Natural killer cell (primary cell): ENCODE results near the gene LPA. TPM values are rescaled to one million over a fixed set of nuclear protein-coding genes. Genes with fewer than 3 reads are reported as not detected.
A peak's percentile ranks its signal among the peaks of the same experiment; 100 is the strongest.

ENCODE experiments used
- ATAC-seq, 3 donors: fragments of 150-1000 bp in 2 of 3; fragments of 200-7000 bp in 1 of 3; cut with Tn5 transposase; 1 replicate in 1 of 3; 2 replicates in 2 of 3; pipeline ENCODE4 v1.10.0; 2021; ENCODE audit warnings: mild to moderate bottlenecking in 2 of 3, moderate library complexity in 2 of 3
- DNase-seq, 2 donors: peaks; one replicate each; pipeline versions ENCODE4 v3.0.0 to v3.0.0-alpha.2; 2013 to 2021; ENCODE audit warnings: mixed read lengths in 1 of 2
- H3K27ac ChIP-seq: one replicate; pipeline ENCODE4 v1.5.1; 2013; ENCODE audit warnings: mild to moderate bottlenecking, low read length
- H3K27me3 ChIP-seq: one replicate; pipeline ENCODE4 v1.6.1; 2013; ENCODE audit warnings: low read length; ENCODE audit not compliant: control insufficient read depth, insufficient read depth
- H3K36me3 ChIP-seq: one replicate; pipeline ENCODE4 v1.6.1; 2013; ENCODE audit warnings: low read length; ENCODE audit not compliant: control insufficient read depth, insufficient read depth
- H3K4me1 ChIP-seq: one replicate; pipeline ENCODE4 v1.6.1; 2013; ENCODE audit warnings: low read length; ENCODE audit not compliant: control insufficient read depth, insufficient read depth
- H3K4me3 ChIP-seq: one replicate; pipeline ENCODE4 v1.5.1; 2013; ENCODE audit warnings: low read length
- H3K9me3 ChIP-seq: one replicate; pipeline ENCODE4 v1.6.1; 2013; ENCODE audit warnings: low read length; ENCODE audit not compliant: control insufficient read depth, insufficient read depth
- H3K27ac Mint-ChIP-seq, 2 donors: one replicate each; pipeline ENCODE4 v1.8.0; 2022; ENCODE audit warnings: mild to moderate bottlenecking in 2 of 2, mixed read lengths in 2 of 2, moderate library complexity in 1 of 2
- H3K27me3 Mint-ChIP-seq, 2 donors: one replicate each; pipeline ENCODE4 v1.8.0; 2022; ENCODE audit warnings: low read depth in 2 of 2, mixed read lengths in 2 of 2
- H3K36me3 Mint-ChIP-seq: one replicate; pipeline ENCODE4 v1.8.0; 2022; ENCODE audit warnings: mixed read lengths
- H3K4me1 Mint-ChIP-seq, 2 donors: one replicate each; pipeline ENCODE4 v1.8.0; 2022; ENCODE audit warnings: mixed read lengths in 2 of 2
- H3K4me3 Mint-ChIP-seq: one replicate; pipeline ENCODE4 v1.8.0; 2022; ENCODE audit warnings: mild to moderate bottlenecking, moderate library complexity, mixed read lengths
- H3K9me3 Mint-ChIP-seq, 2 donors: one replicate each; pipeline ENCODE4 v1.8.0; 2022; ENCODE audit warnings: mixed read lengths in 2 of 2
- WGBS: methylation state at CpG from one replicate; pipeline ENCODE4 v1.1.7; 2013; ENCODE audit warnings: missing lambda C conversion rate; ENCODE audit not compliant: insufficient coverage; 5-methylcytosine and 5-hydroxymethylcytosine counted together
- intact Hi-C: fragments of 100-400 bp; cut with micrococcal nuclease; formaldehyde crosslinking; loops from one replicate; pipeline ENCODE4 v1.14.2; 2022
- total RNA-seq, 4 donors: library from RNA; stranded (reverse); fragments of 120-200 nt in 1 of 4; gene quantifications; one replicate each; pipeline versions ENCODE4 v1.2.3 to v1.2.4, GENCODE V29; 2013 to 2022
- TF ChIP-seq, protein P1 (sequence below): fragments of 200-600 bp; IDR thresholded peaks from one replicate; pipeline ENCODE4 v1.8.0; 2022; ENCODE audit warnings: antibody characterized with exemption

Gene LPA
- total RNA-seq, 3 donors from 2014 or later (not counting 1 experiment from before 2014, with no cell fraction given): not detected

- TF ChIP-seq, protein P1, sequence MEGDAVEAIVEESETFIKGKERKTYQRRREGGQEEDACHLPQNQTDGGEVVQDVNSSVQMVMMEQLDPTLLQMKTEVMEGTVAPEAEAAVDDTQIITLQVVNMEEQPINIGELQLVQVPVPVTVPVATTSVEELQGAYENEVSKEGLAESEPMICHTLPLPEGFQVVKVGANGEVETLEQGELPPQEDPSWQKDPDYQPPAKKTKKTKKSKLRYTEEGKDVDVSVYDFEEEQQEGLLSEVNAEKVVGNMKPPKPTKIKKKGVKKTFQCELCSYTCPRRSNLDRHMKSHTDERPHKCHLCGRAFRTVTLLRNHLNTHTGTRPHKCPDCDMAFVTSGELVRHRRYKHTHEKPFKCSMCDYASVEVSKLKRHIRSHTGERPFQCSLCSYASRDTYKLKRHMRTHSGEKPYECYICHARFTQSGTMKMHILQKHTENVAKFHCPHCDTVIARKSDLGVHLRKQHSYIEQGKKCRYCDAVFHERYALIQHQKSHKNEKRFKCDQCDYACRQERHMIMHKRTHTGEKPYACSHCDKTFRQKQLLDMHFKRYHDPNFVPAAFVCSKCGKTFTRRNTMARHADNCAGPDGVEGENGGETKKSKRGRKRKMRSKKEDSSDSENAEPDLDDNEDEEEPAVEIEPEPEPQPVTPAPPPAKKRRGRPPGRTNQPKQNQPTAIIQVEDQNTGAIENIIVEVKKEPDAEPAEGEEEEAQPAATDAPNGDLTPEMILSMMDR: no peak
- Mint-ChIP-seq H3K9me3 (no peaks in the 10 kb centered on the region), H3K27me3 (peaks cover 26 to 45% of the 10 kb centered on the region in 2 donors), H3K4me3 (no peak overlapping the region), H3K36me3 (no peaks in the 10 kb centered on the region), H3K4me1 (no peaks in the 10 kb centered on the region), H3K27ac (no peak overlapping the region)
- ATAC-seq (no peak), DNase-seq (no peak)
- intact Hi-C loops: no loop called here
- H3K36me3 ChIP-seq: no peaks in the 10 kb centered on the region
- H3K4me1 ChIP-seq: no peaks in the 10 kb centered on the region
- no peak overlapping the region for H3K27ac ChIP-seq
- H3K27me3 ChIP-seq: no peaks in the 10 kb centered on the region
- no peak overlapping the region for H3K4me3 ChIP-seq
- H3K9me3 ChIP-seq: no peaks in the 10 kb centered on the region
- 82% methylated on average over 6 of the region's 6 CpGs for WGBS
Measured at GRCh38 chr6:160544802-160545201, 119.3 kb downstream of the LPA start.

DNA sequence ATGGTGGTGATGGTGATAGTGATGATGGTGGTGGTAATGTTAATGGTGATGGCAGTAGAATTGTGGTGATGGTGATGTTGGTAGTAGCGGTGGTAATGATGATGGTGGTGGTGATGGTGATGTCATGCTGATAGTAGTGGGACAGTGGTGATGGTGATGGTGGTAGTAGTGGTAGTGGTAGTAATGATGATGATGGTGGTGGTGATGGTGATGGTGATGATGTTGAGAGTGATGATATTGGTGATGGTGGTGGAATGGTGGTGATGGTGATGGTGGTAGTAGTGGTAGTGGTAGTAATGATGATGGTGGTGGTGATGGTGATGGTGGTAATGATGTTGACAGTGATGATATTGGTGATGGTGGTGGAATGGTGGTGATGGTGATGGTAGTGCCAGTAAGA is 128.8 kb downstream of the LPA start:
- ATAC-seq (peak in 2 of 3 donors; percentile 11 to 40), DNase-seq (peak in 1 of 2 donors; percentile 15)
- H3K27me3 Mint-ChIP-seq: peaks cover 0 to 3% of the 10 kb centered on the region in 2 donors
- H3K36me3 ChIP-seq: no peaks in the 10 kb centered on the region
- no peak overlapping the region for H3K4me3 Mint-ChIP-seq
- TF ChIP-seq, protein P1: no peak
- peaks cover 9% of the 10 kb centered on the region for H3K4me1 ChIP-seq
- no peaks in the 10 kb centered on the region for H3K4me1 Mint-ChIP-seq
- H3K9me3 Mint-ChIP-seq: no peaks in the 10 kb centered on the region
- no peaks in the 10 kb centered on the region for H3K27me3 ChIP-seq
- no peak overlapping the region for H3K27ac Mint-ChIP-seq
- H3K9me3 ChIP-seq: no peaks in the 10 kb centered on the region
- H3K27ac ChIP-seq: no peak overlapping the region
- no peaks in the 10 kb centered on the region for H3K36me3 Mint-ChIP-seq
- intact Hi-C loops: loop anchor here (1.0 to 2.0 kb wide), 2 partner anchors 79 to 672 kb away; no protein-coding TSS in a partner anchor
- no peak overlapping the region for H3K4me3 ChIP-seq
- 76% methylated on average over 1 of the region's 1 CpG for WGBS

- H3K9me3 ChIP-seq: no peaks in the 10 kb centered on the region
- H3K27me3 Mint-ChIP-seq: peaks cover 3 to 8% of the 10 kb centered on the region in 2 donors
- intact Hi-C loops: loop anchor here (1.0 to 2.0 kb wide), 3 partner anchors 14 to 671 kb away; no protein-coding TSS in a partner anchor
- WGBS: 13% methylated on average over 9 of the region's 9 CpGs
- H3K9me3 Mint-ChIP-seq: no peaks in the 10 kb centered on the region
- no peaks in the 10 kb centered on the region for H3K36me3 Mint-ChIP-seq
- peak; percentile 82 to 90 (median 89) for ATAC-seq
- H3K27ac ChIP-seq: no peak overlapping the region
- peak; percentile 56 to 80 for DNase-seq
- peaks cover 9% of the 10 kb centered on the region for H3K4me1 ChIP-seq
- no peaks in the 10 kb centered on the region for H3K27me3 ChIP-seq
- TF ChIP-seq, protein P1: peak; percentile 99
- no peak overlapping the region for H3K4me3 ChIP-seq
- no peak overlapping the region for H3K4me3 Mint-ChIP-seq
- no peaks in the 10 kb centered on the region for H3K36me3 ChIP-seq
- H3K27ac Mint-ChIP-seq: no peak overlapping the region
- no peaks in the 10 kb centered on the region for H3K4me1 Mint-ChIP-seq
Measured at GRCh38 chr6:160534050-160534696, 129.9 kb downstream of the LPA start.

GRCh38 chr6:160532315-160532714 is 131.8 kb downstream of the LPA start:
- Histone ChIP-seq H3K9me3 (no peaks in the 10 kb centered on the region), H3K27me3 (no peaks in the 10 kb centered on the region), H3K4me3 (no peak overlapping the region), H3K27ac (no peak overlapping the region), H3K36me3 (no peaks in the 10 kb centered on the region), H3K4me1 (peaks cover 9% of the 10 kb centered on the region)
- Mint-ChIP-seq H3K27me3 (peaks cover 3 to 20% of the 10 kb centered on the region in 2 donors), H3K4me1 (no peaks in the 10 kb centered on the region), H3K27ac (no peak overlapping the region), H3K9me3 (no peaks in the 10 kb centered on the region), H3K36me3 (no peaks in the 10 kb centered on the region), H3K4me3 (no peak overlapping the region)
- TF ChIP-seq, protein P1: no peak
- WGBS: 91% methylated on average over 4 of the region's 4 CpGs
- ATAC-seq: no peak
- DNase-seq: no peak
- intact Hi-C loops: no loop called here
